ENCODE data around the gene SLC30A5. TPM values are rescaled to one million over a fixed set of nuclear protein-coding genes. Genes with fewer than 3 reads are reported as not detected.

Gene SLC30A5
- total RNA-seq, 1 donor from 2014 or later: 45.6 TPM

DNA sequence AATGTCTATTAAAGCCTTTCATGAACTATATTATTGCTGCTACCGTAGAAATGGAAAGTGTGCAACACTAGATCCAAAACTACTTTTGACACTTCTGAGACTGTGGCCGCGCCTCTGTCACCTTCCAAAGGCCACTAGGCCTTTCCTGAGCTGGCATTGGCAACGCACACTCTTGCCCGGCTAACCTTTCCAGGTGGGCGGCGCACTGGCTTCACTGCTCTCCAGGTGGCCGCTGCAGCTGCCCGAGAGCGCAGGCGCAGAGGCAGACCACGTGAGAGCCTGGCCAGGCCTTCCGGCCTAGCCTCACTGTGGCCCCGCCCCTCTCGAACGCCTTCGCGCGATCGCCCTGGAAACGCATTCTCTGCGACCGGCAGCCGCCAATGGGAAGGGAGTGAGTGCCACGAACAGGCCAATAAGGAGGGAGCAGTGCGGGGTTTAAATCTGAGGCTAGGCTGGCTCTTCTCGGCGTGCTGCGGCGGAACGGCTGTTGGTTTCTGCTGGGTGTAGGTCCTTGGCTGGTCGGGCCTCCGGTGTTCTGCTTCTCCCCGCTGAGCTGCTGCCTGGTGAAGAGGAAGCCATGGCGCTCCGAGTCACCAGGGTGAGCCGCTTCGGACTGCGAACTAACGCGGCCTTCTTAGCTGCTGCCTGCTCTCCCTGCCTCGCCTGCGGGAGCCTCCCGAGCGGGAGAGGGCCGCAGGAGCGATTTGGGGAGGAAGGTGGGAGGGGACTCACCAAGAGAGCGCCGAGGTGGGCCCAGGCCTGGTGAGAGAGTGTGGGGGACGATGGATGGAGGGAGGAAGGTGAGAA is 73.1 kb downstream of the SLC30A5 start, which contains the start of gene CCNB1:
CCNB1 (plus strand) TSS at position 465 of the 807 bp plus-strand sequence; CDS start at position 578, 113 bp downstream.
- Mint-ChIP-seq H3K27me3 (ENCODE audit: insufficient read depth, low read depth) (peaks cover 6% of the 10 kb centered on the region), H3K36me3 (peaks cover 26% of the 10 kb centered on the region), H3K4me3 (peak within 1 kb of the TSS; percentile 98), H3K9me3 (peaks cover 4% of the 10 kb centered on the region), H3K4me1 (peaks cover 38% of the 10 kb centered on the region), H3K27ac (peak within 1 kb of the TSS; percentile 97)
- peak; percentile 99 for DNase-seq (ENCODE audit: low spot score)
- no peaks in the 10 kb centered on the region for H3K9me3 ChIP-seq (ENCODE audit: low read depth)
- H2AFZ ChIP-seq (replicated peaks): peak within 1 kb of the TSS; percentile 70
- TF ChIP-seq, protein P1, sequence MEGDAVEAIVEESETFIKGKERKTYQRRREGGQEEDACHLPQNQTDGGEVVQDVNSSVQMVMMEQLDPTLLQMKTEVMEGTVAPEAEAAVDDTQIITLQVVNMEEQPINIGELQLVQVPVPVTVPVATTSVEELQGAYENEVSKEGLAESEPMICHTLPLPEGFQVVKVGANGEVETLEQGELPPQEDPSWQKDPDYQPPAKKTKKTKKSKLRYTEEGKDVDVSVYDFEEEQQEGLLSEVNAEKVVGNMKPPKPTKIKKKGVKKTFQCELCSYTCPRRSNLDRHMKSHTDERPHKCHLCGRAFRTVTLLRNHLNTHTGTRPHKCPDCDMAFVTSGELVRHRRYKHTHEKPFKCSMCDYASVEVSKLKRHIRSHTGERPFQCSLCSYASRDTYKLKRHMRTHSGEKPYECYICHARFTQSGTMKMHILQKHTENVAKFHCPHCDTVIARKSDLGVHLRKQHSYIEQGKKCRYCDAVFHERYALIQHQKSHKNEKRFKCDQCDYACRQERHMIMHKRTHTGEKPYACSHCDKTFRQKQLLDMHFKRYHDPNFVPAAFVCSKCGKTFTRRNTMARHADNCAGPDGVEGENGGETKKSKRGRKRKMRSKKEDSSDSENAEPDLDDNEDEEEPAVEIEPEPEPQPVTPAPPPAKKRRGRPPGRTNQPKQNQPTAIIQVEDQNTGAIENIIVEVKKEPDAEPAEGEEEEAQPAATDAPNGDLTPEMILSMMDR (IDR thresholded peaks at IDR 0.05): no peak
- TF ChIP-seq EZH2phosphoT487 (IDR thresholded peaks at IDR 0.05) (no peak), EZH2 (IDR thresholded peaks at IDR 0.05) (no peak)
- peak within 1 kb of the TSS; percentile 89 for H3K4me2 ChIP-seq
- peak within 1 kb of the TSS; percentile 60 for H3K27ac ChIP-seq
- H3K79me2 ChIP-seq (ENCODE audit: low read depth): peaks cover 49% of the 10 kb centered on the region
- no peaks in the 10 kb centered on the region for H3K27me3 ChIP-seq
- H3K36me3 ChIP-seq: peaks cover 17% of the 10 kb centered on the region
- peak within 1 kb of the TSS; percentile 70 for H3K9ac ChIP-seq
- H3F3A ChIP-seq (ENCODE audit: low read depth): peaks cover 35% of the 10 kb centered on the region
- peak within 1 kb of the TSS; percentile 72 for H3K4me3 ChIP-seq
- H4K20me1 ChIP-seq (ENCODE audit: low read depth): peaks cover 21% of the 10 kb centered on the region
- peaks cover 21% of the 10 kb centered on the region for H3K4me1 ChIP-seq

GRCh38 chr5:69167493-69167855 is 73.7 kb downstream of the SLC30A5 start:
- peaks cover 27% of the 10 kb centered on the region for H4K20me1 ChIP-seq (ENCODE audit: low read depth)
- H3K4me2 ChIP-seq: peak overlapping the region; percentile 89
- Mint-ChIP-seq H3K27ac (peak overlapping the region; percentile 97), H3K4me1 (peaks cover 38% of the 10 kb centered on the region), H3K27me3 (ENCODE audit: insufficient read depth, low read depth) (peaks cover 6% of the 10 kb centered on the region), H3K36me3 (peaks cover 26% of the 10 kb centered on the region), H3K4me3 (peak overlapping the region; percentile 98), H3K9me3 (peaks cover 4% of the 10 kb centered on the region)
- H3K36me3 ChIP-seq: peaks cover 19% of the 10 kb centered on the region
- peak; percentile 36 for DNase-seq (ENCODE audit: low spot score)
- peak overlapping the region; percentile 70 for H2AFZ ChIP-seq (replicated peaks)
- no peak for TF ChIP-seq EZH2 (IDR thresholded peaks at IDR 0.05)
- no peak for TF ChIP-seq EZH2phosphoT487 (IDR thresholded peaks at IDR 0.05)
- TF ChIP-seq, protein P1 (IDR thresholded peaks at IDR 0.05): no peak
- H3K9me3 ChIP-seq (ENCODE audit: low read depth): no peaks in the 10 kb centered on the region
- H3K79me2 ChIP-seq (ENCODE audit: low read depth): peaks cover 55% of the 10 kb centered on the region
- H3F3A ChIP-seq (ENCODE audit: low read depth): peaks cover 41% of the 10 kb centered on the region
- H3K27ac ChIP-seq: peak overlapping the region; percentile 60
- H3K27me3 ChIP-seq: no peaks in the 10 kb centered on the region
- H3K4me1 ChIP-seq: peaks cover 21% of the 10 kb centered on the region
- H3K4me3 ChIP-seq: peak overlapping the region; percentile 72
- peak overlapping the region; percentile 70 for H3K9ac ChIP-seq

GRCh38 chr5:69167929-69168328 is 74.1 kb downstream of the SLC30A5 start:
- peak overlapping the region; percentile 70 for H3K9ac ChIP-seq
- no peaks in the 10 kb centered on the region for H3K9me3 ChIP-seq (ENCODE audit: low read depth)
- peaks cover 58% of the 10 kb centered on the region for H3K79me2 ChIP-seq (ENCODE audit: low read depth)
- Mint-ChIP-seq H3K36me3 (peaks cover 27% of the 10 kb centered on the region), H3K27ac (peak overlapping the region; percentile 97), H3K4me3 (peak overlapping the region; percentile 98), H3K9me3 (peaks cover 4% of the 10 kb centered on the region), H3K27me3 (ENCODE audit: insufficient read depth, low read depth) (peaks cover 6% of the 10 kb centered on the region), H3K4me1 (peaks cover 38% of the 10 kb centered on the region)
- H3K36me3 ChIP-seq: peaks cover 19% of the 10 kb centered on the region
- peak overlapping the region; percentile 72 for H3K4me3 ChIP-seq
- TF ChIP-seq, protein P1 (IDR thresholded peaks at IDR 0.05): no peak
- TF ChIP-seq EZH2phosphoT487 (IDR thresholded peaks at IDR 0.05): no peak
- TF ChIP-seq EZH2 (IDR thresholded peaks at IDR 0.05): no peak
- peaks cover 21% of the 10 kb centered on the region for H3K4me1 ChIP-seq
- no peak for DNase-seq (ENCODE audit: low spot score)
- no peak overlapping the region for H2AFZ ChIP-seq (replicated peaks)
- H3K27ac ChIP-seq: no peak overlapping the region
- H3K27me3 ChIP-seq: no peaks in the 10 kb centered on the region
- H3F3A ChIP-seq (ENCODE audit: low read depth): peaks cover 43% of the 10 kb centered on the region
- peaks cover 30% of the 10 kb centered on the region for H4K20me1 ChIP-seq (ENCODE audit: low read depth)
- peak overlapping the region; percentile 89 for H3K4me2 ChIP-seq

All from neural progenitor cell (in vitro differentiated cells).